SU-DHL-6 (cell line): ENCODE results near the gene COPS9.

Source experiments
- EZH2phosphoT487 ChIP-seq: fragments of 200-600 bp; sonication (generic), shearing (Covaris generic); conservative IDR thresholded peaks from 2 replicates; pipeline ENCODE4 v1.6.1; 2018; ENCODE audit warnings: mild to moderate bottlenecking, antibody characterized with exemption, low read length, moderate library complexity, mixed read lengths
- TF ChIP-seq, protein P1 (sequence below): fragments of 200-600 bp; sonication (generic); IDR thresholded peaks from one replicate; pipeline ENCODE4 v1.5.1; 2017; ENCODE audit warnings: antibody characterized with exemption, mild to moderate bottlenecking, low read length, moderate library complexity; ENCODE audit not compliant: insufficient read depth, poor library complexity, severe bottlenecking

GRCh38 chr2:240127191-240127750 lies 8.8 kb downstream of the COPS9 start:
- TF ChIP-seq, protein P1, sequence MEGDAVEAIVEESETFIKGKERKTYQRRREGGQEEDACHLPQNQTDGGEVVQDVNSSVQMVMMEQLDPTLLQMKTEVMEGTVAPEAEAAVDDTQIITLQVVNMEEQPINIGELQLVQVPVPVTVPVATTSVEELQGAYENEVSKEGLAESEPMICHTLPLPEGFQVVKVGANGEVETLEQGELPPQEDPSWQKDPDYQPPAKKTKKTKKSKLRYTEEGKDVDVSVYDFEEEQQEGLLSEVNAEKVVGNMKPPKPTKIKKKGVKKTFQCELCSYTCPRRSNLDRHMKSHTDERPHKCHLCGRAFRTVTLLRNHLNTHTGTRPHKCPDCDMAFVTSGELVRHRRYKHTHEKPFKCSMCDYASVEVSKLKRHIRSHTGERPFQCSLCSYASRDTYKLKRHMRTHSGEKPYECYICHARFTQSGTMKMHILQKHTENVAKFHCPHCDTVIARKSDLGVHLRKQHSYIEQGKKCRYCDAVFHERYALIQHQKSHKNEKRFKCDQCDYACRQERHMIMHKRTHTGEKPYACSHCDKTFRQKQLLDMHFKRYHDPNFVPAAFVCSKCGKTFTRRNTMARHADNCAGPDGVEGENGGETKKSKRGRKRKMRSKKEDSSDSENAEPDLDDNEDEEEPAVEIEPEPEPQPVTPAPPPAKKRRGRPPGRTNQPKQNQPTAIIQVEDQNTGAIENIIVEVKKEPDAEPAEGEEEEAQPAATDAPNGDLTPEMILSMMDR: no peak
- TF ChIP-seq EZH2phosphoT487: no peak
